Measurements from ENCODE around the gene AGTRAP. TPM values are rescaled to one million over a fixed set of nuclear protein-coding genes. Genes with fewer than 3 reads are reported as not detected.

The AGTRAP gene
- total and polyA plus RNA-seq, 2 donors (not counting 3 experiments of a cell fraction or from before 2014, with no cell fraction given): 41.6 to 101 TPM

DNA sequence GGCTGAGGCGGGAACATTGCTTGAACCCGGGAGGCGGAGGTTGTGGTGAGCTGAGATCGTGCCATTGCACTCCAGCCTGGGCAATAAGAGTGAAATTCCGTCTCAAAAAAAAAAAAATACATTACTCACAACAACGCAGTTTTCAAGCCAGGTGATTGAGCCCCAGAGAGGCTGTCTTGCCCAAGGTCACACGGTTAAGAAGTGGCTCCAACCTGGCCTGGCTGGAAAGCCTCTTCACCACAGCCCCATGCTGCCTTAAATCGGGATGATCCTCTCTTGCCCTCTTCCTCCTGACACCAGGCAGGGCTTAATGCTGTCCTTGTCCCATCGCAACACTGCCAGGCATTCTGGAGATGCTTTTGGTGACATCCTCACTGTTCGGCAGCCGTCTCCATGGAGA, 22.8 kb upstream of the AGTRAP start:
- no TSS peak for BruUV-seq (replicated peaks)
- dilution Hi-C loops (cut with MboI; ENCODE audit: extremely low pct_ligation_motif_present, low sequenced_read_pairs) (no loop called here), intact Hi-C loops (cut with micrococcal nuclease) (no loop called here)
- H3K79me2 ChIP-seq (ENCODE audit: control insufficient read depth, insufficient read depth, low read length): no peaks in the 10 kb centered on the region
- H3K9me3 ChIP-seq (replicated peaks; ENCODE audit: control insufficient read depth, insufficient read depth, low read length): no peaks in the 10 kb centered on the region
- H3K27ac ChIP-seq (ENCODE audit: insufficient read depth, low read depth, low read length): no peak overlapping the region
- H3K36me3 ChIP-seq (ENCODE audit: control insufficient read depth in 2 of 2, extremely low read depth in 1 of 2, insufficient read depth in 2 of 2, low read length in 2 of 2): no peaks in the 10 kb centered on the region
- no peaks in the 10 kb centered on the region for H3K9me1 ChIP-seq (replicated peaks; ENCODE audit: control insufficient read depth, extremely low read depth, insufficient read depth, low read length)
- FAIRE-seq (no peak), DNase-seq (ENCODE audit: low read depth, low spot score) (no peak)
- H2AFZ ChIP-seq (ENCODE audit: low read depth, low read length): no peak overlapping the region
- peaks cover 0 to 2% of the 10 kb centered on the region in 2 experiments for H3K27me3 ChIP-seq (ENCODE audit: control insufficient read depth in 2 of 2, insufficient read depth in 2 of 2, low read length in 2 of 2)
- TF ChIP-seq, protein P1, sequence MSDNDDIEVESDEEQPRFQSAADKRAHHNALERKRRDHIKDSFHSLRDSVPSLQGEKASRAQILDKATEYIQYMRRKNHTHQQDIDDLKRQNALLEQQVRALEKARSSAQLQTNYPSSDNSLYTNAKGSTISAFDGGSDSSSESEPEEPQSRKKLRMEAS (IDR thresholded peaks at IDR 0.05; ENCODE audit: insufficient read depth, insufficient read length): no peak
- no peak for TF ChIP-seq GATA2 (IDR thresholded peaks at IDR 0.05; ENCODE audit: insufficient read depth, insufficient read length, low read depth, low read length)
- TF ChIP-seq, protein P2, sequence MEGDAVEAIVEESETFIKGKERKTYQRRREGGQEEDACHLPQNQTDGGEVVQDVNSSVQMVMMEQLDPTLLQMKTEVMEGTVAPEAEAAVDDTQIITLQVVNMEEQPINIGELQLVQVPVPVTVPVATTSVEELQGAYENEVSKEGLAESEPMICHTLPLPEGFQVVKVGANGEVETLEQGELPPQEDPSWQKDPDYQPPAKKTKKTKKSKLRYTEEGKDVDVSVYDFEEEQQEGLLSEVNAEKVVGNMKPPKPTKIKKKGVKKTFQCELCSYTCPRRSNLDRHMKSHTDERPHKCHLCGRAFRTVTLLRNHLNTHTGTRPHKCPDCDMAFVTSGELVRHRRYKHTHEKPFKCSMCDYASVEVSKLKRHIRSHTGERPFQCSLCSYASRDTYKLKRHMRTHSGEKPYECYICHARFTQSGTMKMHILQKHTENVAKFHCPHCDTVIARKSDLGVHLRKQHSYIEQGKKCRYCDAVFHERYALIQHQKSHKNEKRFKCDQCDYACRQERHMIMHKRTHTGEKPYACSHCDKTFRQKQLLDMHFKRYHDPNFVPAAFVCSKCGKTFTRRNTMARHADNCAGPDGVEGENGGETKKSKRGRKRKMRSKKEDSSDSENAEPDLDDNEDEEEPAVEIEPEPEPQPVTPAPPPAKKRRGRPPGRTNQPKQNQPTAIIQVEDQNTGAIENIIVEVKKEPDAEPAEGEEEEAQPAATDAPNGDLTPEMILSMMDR (IDR thresholded peaks at IDR 0.05; ENCODE audit: extremely low read depth in 1 of 2, insufficient read depth in 1 of 2, low read depth in 1 of 2, low read length in 2 of 2): no peak
- no peak for TF ChIP-seq EZH2 (IDR thresholded peaks at IDR 0.05; ENCODE audit: borderline replicate concordance, low read depth, low read length, severe bottlenecking)
- TF ChIP-seq JUN (IDR thresholded peaks at IDR 0.05; ENCODE audit: borderline replicate concordance, insufficient read depth, insufficient read length, low read depth): no peak
- TF ChIP-seq MYC (IDR thresholded peaks at IDR 0.05; ENCODE audit: low read depth, low read length): no peak
- TF ChIP-seq FOS (IDR thresholded peaks at IDR 0.05; ENCODE audit: borderline replicate concordance, insufficient read depth, low read length): no peak
- no peak for TF ChIP-seq POLR2AphosphoS5 (IDR thresholded peaks at IDR 0.05; ENCODE audit: insufficient read depth, low read depth, low read length)
- TF ChIP-seq POLR2A (IDR thresholded peaks at IDR 0.05; ENCODE audit: low read depth, low read length): no peak
- H3K4me2 ChIP-seq (ENCODE audit: insufficient read depth, low read length): no peak overlapping the region
- no peak overlapping the region for H3K9ac ChIP-seq (replicated peaks; ENCODE audit: extremely low read depth, insufficient read depth, low read length)
- H4K20me1 ChIP-seq (replicated peaks; ENCODE audit: control insufficient read depth, extremely low read depth, insufficient read depth, low read length): no peaks in the 10 kb centered on the region
- ChIA-PET CTCF (interaction anchor here (2.8 to 9.8 kb wide), 3 partner anchors 49 to 63 kb away, joined by 9 to 170 read pairs (median 50); partner anchors contain the start of gene FBXO6), POLR2A (no interaction called here)
- H3K4me1 ChIP-seq (ENCODE audit: control insufficient read depth, extremely low read depth, insufficient read depth, low read length): no peaks in the 10 kb centered on the region
- H3K4me3 ChIP-seq (replicated peaks in 1 of 3; ENCODE audit: insufficient read depth in 1 of 3, low read depth in 1 of 3, low read length in 3 of 3): no peak overlapping the region
